Cardiac muscle cell (in vitro differentiated cells and primary cell): ENCODE measurements around the gene VCAM1. TPM values are rescaled to one million over a fixed set of nuclear protein-coding genes. Genes with fewer than 3 reads are reported as not detected.
"Not testable (repeated sequence)": the region's sequence is repeated elsewhere in the genome, so short reads cannot be mapped to it uniquely, and the experiment has no call there.

Experiments used
- DNase-seq, 2 donors: peaks; one replicate each; pipeline versions ENCODE4 v3.0.0 to v3.0.0-alpha.2; 2010 to 2017; ENCODE audit warnings: low read depth in 1 of 2, low spot score in 1 of 2
- H3K27ac ChIP-seq: fragments of 200-600 bp; sonication (generic); 2 replicates; pipeline ENCODE4 v1.5.1; 2016
- H3K27me3 ChIP-seq: fragments of 200-600 bp; sonication (generic); 2 replicates; pipeline ENCODE4 v1.6.0; 2016; ENCODE audit warnings: control low read depth
- H3K36me3 ChIP-seq: fragments of 200-600 bp; sonication (generic); 2 replicates; pipeline ENCODE4 v1.5.1; 2016; ENCODE audit warnings: control low read depth
- H3K4me1 ChIP-seq: fragments of 200-600 bp; sonication (generic); 2 replicates; pipeline ENCODE4 v1.8.1; 2017; ENCODE audit warnings: low read depth, mild to moderate bottlenecking, mixed run types
- H3K4me3 ChIP-seq: fragments of 200-600 bp; sonication (generic); 2 replicates; pipeline ENCODE4 v1.5.1; 2016; ENCODE audit warnings: mild to moderate bottlenecking
- H3K9me3 ChIP-seq: fragments of 200-600 bp; sonication (generic); 2 replicates; pipeline ENCODE4 v1.5.1; 2017; ENCODE audit warnings: low read depth, mild to moderate bottlenecking, control low read depth
- polyA plus RNA-seq: library from polyadenylated mRNA; unstranded; fragments of >200 nt; fragmentation: Nextera tagmentation; extraction: Ambion mirVana; gene quantifications from 2 replicates; pipeline ENCODE4 v1.2.1, GENCODE V29; 2016
- total RNA-seq: library from RNA; depleted of rRNA; stranded (reverse); fragments of >200 nt; gene quantifications from 2 replicates; pipeline ENCODE4 v1.2.3, GENCODE V29; 2016
- TF ChIP-seq, protein P1 (sequence below): IDR thresholded peaks from 2 replicates; pipeline ENCODE4 v1.5.1; 2012; ENCODE audit warnings: low read depth, mild to moderate bottlenecking, low read length

VCAM1 gene
- total and polyA plus RNA-seq, 2 experiments from 2014 or later: 443 to 718 TPM

DNA sequence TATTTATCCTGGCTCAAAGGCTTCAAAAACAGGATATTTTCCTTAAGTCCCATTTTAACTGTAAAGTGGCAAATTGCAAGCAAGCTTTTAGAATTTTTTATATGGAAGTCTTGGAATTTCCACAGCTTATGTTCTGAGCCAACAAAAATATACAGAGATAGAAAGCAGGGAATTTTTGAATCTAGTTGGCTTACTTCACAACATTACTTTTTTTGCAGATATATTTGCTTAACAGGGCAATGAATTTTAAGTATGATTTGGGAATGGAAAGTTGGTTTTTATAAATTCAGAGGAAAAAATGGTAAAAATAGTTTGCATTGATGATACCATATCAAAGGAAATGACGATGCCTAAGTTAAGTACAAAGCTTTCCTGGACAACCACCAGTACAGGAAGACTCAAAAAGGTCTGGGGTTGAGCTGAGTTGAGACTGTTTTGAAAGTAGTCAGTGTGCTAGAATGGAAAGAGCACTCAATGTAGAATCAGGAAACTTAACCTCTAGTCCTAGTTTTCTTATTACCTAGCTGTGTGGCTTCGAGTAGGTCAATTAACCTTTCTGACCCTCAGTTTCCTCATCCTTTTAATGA, 11.0 kb upstream of the VCAM1 start:
- DNase-seq: peak in 1 of 2 donors; percentile 50
- Histone ChIP-seq H3K36me3 (no peaks in the 10 kb centered on the region), H3K27ac (peak overlapping the region; percentile 94), H3K4me1 (peaks cover 31% of the 10 kb centered on the region), H3K4me3 (no peak overlapping the region), H3K9me3 (no peaks in the 10 kb centered on the region), H3K27me3 (no peaks in the 10 kb centered on the region)
- TF ChIP-seq, protein P1, sequence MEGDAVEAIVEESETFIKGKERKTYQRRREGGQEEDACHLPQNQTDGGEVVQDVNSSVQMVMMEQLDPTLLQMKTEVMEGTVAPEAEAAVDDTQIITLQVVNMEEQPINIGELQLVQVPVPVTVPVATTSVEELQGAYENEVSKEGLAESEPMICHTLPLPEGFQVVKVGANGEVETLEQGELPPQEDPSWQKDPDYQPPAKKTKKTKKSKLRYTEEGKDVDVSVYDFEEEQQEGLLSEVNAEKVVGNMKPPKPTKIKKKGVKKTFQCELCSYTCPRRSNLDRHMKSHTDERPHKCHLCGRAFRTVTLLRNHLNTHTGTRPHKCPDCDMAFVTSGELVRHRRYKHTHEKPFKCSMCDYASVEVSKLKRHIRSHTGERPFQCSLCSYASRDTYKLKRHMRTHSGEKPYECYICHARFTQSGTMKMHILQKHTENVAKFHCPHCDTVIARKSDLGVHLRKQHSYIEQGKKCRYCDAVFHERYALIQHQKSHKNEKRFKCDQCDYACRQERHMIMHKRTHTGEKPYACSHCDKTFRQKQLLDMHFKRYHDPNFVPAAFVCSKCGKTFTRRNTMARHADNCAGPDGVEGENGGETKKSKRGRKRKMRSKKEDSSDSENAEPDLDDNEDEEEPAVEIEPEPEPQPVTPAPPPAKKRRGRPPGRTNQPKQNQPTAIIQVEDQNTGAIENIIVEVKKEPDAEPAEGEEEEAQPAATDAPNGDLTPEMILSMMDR: no peak

DNA sequence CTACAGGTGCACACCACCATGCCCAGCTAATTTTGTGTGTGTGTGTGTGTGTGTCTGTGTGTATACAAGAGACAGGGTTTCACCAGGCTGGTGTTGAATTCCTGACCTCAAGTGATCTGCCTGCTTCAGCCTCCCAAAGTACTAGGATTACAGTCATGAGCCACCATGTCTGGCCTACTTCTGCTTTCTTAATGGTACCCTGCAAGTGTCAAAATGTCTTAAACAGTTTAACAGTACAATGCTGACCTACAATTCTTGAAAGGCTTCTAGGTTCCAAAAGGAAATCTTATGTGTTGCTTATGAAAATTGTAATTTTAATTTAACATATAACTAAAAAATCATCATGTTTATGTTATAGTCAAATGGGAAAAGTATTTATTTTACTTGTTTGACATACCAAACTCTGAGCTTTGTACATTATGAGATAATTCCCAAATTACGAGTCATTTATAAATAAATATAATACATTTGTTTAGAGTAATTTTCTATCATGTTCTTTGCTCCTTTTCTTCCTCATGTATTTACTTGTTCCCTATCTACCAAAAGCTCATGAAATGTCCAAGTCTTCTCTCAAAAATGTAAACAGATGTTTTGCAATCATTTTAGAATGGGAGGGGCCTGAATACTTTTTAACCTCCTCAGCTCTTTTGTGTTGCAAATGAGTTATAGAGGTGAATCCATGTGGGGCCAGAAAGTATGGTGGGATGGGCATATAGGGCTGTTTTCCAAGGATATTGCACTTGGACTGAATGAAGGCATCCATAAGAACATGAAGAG, 8.4 kb upstream of the VCAM1 start:
- Histone ChIP-seq H3K36me3 (no peaks in the 10 kb centered on the region), H3K27me3 (no peaks in the 10 kb centered on the region), H3K9me3 (no peaks in the 10 kb centered on the region), H3K4me1 (peaks cover 31% of the 10 kb centered on the region), H3K27ac (no peak overlapping the region), H3K4me3 (no peak overlapping the region)
- peak in 1 of 2 donors; percentile 40 for DNase-seq
- TF ChIP-seq, protein P1: no peak

DNA sequence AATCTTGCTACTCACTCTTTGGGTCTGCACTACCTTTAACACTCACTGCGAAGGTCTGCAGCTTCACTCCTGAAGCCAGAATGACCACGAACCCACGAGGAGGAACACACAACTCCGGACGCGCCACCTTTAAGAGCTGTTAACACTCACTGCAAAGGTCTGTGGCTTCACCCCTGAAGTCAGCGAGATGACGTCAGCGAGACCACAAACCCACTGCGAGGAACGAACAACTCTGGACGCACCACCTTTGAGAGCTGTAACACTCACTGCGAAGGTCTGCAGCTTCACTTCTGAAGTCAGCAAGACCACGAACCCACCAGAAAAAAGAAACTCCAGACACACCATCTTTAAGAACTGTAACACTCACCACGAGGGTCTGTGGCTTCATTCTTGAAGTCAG, 6.5 kb upstream of the VCAM1 start:
- not testable (repeated sequence) for H3K36me3 ChIP-seq, H3K9me3 ChIP-seq, H3K27me3 ChIP-seq, DNase-seq, H3K4me3 ChIP-seq, H3K27ac ChIP-seq
- peaks cover 12% of the 10 kb centered on the region for H3K4me1 ChIP-seq

DNA sequence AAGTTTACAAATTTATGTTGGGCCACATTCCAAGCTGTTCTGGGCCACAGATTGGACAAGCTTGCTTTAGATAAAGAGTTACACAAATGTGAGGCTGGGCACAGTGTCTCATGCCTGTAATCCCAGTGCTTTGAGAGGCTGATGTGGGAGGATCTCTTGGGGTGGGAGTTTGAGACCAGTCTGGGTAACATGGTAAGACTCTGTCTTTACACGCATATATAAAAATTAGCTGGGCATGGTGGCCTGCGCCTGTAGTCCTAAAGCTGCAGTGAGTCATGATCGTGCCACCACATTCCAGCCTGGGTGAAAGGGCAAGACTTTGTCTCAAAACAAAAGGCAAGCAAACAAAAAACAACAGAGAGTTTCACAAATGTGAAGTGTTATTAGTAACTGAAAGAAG, 5.9 kb upstream of the VCAM1 start:
- H3K4me1 ChIP-seq: peaks cover 11% of the 10 kb centered on the region
- TF ChIP-seq, protein P1: no peak
- no peak for DNase-seq
- H3K27ac ChIP-seq: no peak overlapping the region
- no peaks in the 10 kb centered on the region for H3K27me3 ChIP-seq
- no peaks in the 10 kb centered on the region for H3K36me3 ChIP-seq
- H3K9me3 ChIP-seq: no peaks in the 10 kb centered on the region
- no peak overlapping the region for H3K4me3 ChIP-seq

DNA sequence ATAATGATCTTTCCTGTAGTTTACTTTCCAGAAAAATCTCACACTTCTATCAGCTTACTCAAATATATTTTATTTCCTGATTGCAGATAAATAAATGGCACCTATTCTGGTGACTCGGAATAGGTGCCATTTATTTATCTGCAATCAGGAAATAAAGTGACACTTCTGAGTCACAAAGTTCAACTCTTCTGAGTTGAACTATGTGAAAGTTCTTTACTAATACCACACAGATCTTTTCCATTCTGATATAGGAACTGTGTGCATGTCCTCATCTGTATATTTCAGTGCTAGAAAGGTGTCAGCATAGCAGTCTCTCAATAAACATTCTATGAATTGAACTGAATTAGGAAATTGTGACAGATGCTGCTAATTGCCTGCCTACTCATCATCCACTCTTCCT, 4.9 kb upstream of the VCAM1 start:
- no peak overlapping the region for H3K4me3 ChIP-seq
- no peaks in the 10 kb centered on the region for H3K36me3 ChIP-seq
- DNase-seq: no peak
- TF ChIP-seq, protein P1: no peak
- H3K27ac ChIP-seq: no peak overlapping the region
- no peaks in the 10 kb centered on the region for H3K27me3 ChIP-seq
- H3K9me3 ChIP-seq: no peaks in the 10 kb centered on the region
- peaks cover 9% of the 10 kb centered on the region for H3K4me1 ChIP-seq

DNA sequence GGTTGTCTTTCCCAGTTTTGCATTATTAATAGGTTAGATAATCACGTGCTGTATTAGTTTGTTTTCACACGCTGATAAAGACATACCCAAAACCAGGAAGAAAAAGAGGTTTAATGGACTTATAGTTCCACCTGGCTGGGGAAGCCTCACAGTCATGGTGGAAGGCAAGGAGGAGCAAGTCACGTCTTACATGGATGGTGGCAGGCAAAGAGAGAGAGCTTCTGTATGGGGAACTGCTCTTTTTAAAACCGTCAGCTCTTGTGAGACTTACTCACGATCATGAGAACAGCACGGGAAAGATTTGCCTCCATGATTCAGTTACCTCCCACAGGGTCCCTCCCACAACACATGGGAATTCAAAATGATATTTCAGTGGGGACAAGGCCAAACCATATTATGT, 2.3 kb upstream of the VCAM1 start:
- Histone ChIP-seq H3K9me3 (no peaks in the 10 kb centered on the region), H3K36me3 (peaks cover 5% of the 10 kb centered on the region), H3K27ac (no peak overlapping the region), H3K27me3 (no peaks in the 10 kb centered on the region), H3K4me3 (no peak overlapping the region), H3K4me1 (peaks cover 9% of the 10 kb centered on the region)
- TF ChIP-seq, protein P1: no peak
- no peak for DNase-seq
